K562 treated with DMSO at 1 percent for 4 hours (cell line): ENCODE results near the gene EZH2. TPM values are rescaled to one million over a fixed set of nuclear protein-coding genes. Genes with fewer than 3 reads are reported as not detected.

Source experiments
- total RNA-seq: library from RNA; unstranded; fragments of 300-600 nt; gene quantifications from 2 replicates; pipeline ENCODE4 v1.2.3, GENCODE V29; 2022; ENCODE audit not compliant: insufficient read depth

EZH2 gene
- total RNA-seq: 46.6 and 65.5 TPM in 2 replicates

DNA sequence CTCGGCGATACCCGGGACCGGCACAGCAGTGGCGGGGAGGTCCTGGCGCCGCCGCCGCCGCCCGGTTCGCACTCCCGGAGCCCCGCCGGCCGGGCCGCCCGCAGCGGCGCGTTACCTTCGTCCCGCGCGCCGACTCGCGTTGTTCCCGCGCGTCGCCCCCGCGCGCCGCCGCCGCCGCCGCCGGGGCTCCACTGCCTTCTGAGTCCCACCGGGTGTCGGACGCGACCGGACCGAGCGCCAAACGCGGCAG, at the start of gene EZH2:
Gene EZH2 (minus strand): TSS at position 243 of the 250 bp plus-strand sequence. CDS start 36,993 bp downstream, outside the sequence.

Other genes with a start within 250 kb of the EZH2 start
- gene CUL1, start 185.4 kb downstream of the EZH2 start, total RNA-seq: 51.3 and 52.5 TPM in 2 replicates
- 185 and 186 TPM in 2 replicates for gene PDIA4, start 144.2 kb upstream of the EZH2 start, total RNA-seq
- gene ZNF786, start 206.4 kb upstream of the EZH2 start, total RNA-seq: 2.6 and 3.4 TPM in 2 replicates
- 2.9 and 3.8 TPM in 2 replicates for gene ZNF425, start 242.0 kb upstream of the EZH2 start, total RNA-seq